H1 (cell line): ENCODE data around the gene RPS5. TPM values are rescaled to one million over a fixed set of nuclear protein-coding genes. Genes with fewer than 3 reads are reported as not detected.

Experiments
- CTCF ChIA-PET: fragments of 300-600 bp; sonication (Branson Sonifier 250); formaldehyde crosslinking; loops from one replicate; lab custom pipeline; 2021; ENCODE audit not compliant: partially characterized antibody; lab: Charles Lee
- POLR2A ChIA-PET: fragments of 300-600 bp; sonication (Branson Sonifier 250); formaldehyde crosslinking; loops from one replicate; lab custom pipeline; 2021; ENCODE audit warnings: inconsistent platforms; ENCODE audit not compliant: partially characterized antibody; lab: Charles Lee
- DNase-seq, 2 experiments: peaks; one replicate each; pipeline versions ENCODE4 v3.0.0 to v3.0.0-alpha.2; 2010 to 2022; ENCODE audit warnings: low spot score in 2 of 2, low read depth in 1 of 2, mixed read lengths in 1 of 2
- FAIRE-seq: peaks from 2 replicates; lab custom pipeline; 2011; peaks lifted over from hg19 to GRCh38; lab: Jason Lieb, UNC
- H2AFZ ChIP-seq: 2 replicates; pipeline ENCODE4 v1.8.1; 2012; ENCODE audit warnings: low read length, inconsistent platforms
- H2AK5ac ChIP-seq: 2 replicates; pipeline ENCODE4 v1.6.1; 2013; ENCODE audit warnings: low read depth, low read length
- H2BK120ac ChIP-seq: replicated peaks from 2 replicates; pipeline ENCODE3; 2013; ENCODE audit warnings: low read depth, low read length, inconsistent platforms
- H2BK12ac ChIP-seq: 2 replicates; pipeline ENCODE4 v1.6.1; 2013; ENCODE audit warnings: low read depth, low read length
- H2BK15ac ChIP-seq: 2 replicates; pipeline ENCODE4 v1.6.1; 2013; ENCODE audit warnings: low read length
- H2BK20ac ChIP-seq: 2 replicates; pipeline ENCODE4 v1.6.1; 2013; ENCODE audit warnings: low read length
- H2BK5ac ChIP-seq: 2 replicates; pipeline ENCODE4 v1.6.1; 2013; ENCODE audit warnings: low read depth, low read length
- H3K14ac ChIP-seq: 2 replicates; pipeline ENCODE4 v1.6.1; 2013; ENCODE audit warnings: inconsistent platforms; ENCODE audit not compliant: insufficient read length
- H3K18ac ChIP-seq: 2 replicates; pipeline ENCODE4 v1.6.1; 2013; ENCODE audit warnings: low read length; ENCODE audit errors: extremely low read depth
- H3K23ac ChIP-seq: 2 replicates; pipeline ENCODE4 v1.6.1; 2013; ENCODE audit warnings: inconsistent platforms; ENCODE audit not compliant: insufficient read length
- H3K23me2 ChIP-seq: 2 replicates; pipeline ENCODE4 v1.6.1; 2013; ENCODE audit warnings: low read depth, low read length
- H3K27ac ChIP-seq: 2 replicates; pipeline ENCODE4 v1.6.1; 2011; ENCODE audit warnings: low read depth, low read length, inconsistent platforms
- H3K27me3 ChIP-seq, 4 experiments: replicated peaks in 1 of 4; 1 replicate in 1 of 4; 2 replicates in 3 of 4; pipeline versions ENCODE4 v1.6.1 to v1.8.1; 2011 to 2013; ENCODE audit warnings: low read length in 3 of 4, mild to moderate bottlenecking in 3 of 4, inconsistent platforms in 2 of 4, mixed read lengths in 2 of 4, moderate library complexity in 1 of 4; ENCODE audit not compliant: control insufficient read depth in 3 of 4, insufficient read depth in 3 of 4; ENCODE audit errors: extremely low read depth in 1 of 4
- H3K36me3 ChIP-seq, 4 experiments: 2 replicates each; pipeline versions ENCODE4 v1.6.1 to v1.8.1; 2011 to 2013; ENCODE audit warnings: mild to moderate bottlenecking in 4 of 4, low read length in 3 of 4, moderate library complexity in 2 of 4, control low read depth in 1 of 4, inconsistent platforms in 1 of 4; ENCODE audit not compliant: insufficient read depth in 4 of 4, control insufficient read depth in 2 of 4
- H3K4ac ChIP-seq: replicated peaks from 2 replicates; pipeline ENCODE3; 2013; ENCODE audit warnings: low read length, low read depth, mixed read lengths, inconsistent platforms; ENCODE audit not compliant: insufficient read length
- H3K4me1 ChIP-seq, 4 experiments: replicated peaks in 1 of 4; 1 replicate in 1 of 4; 2 replicates in 3 of 4; pipeline versions ENCODE4 v1.6.1 to v1.8.1; 2011 to 2013; ENCODE audit warnings: low read length in 3 of 4, inconsistent platforms in 2 of 4, mixed read lengths in 1 of 4; ENCODE audit not compliant: insufficient read depth in 4 of 4, control insufficient read depth in 3 of 4
- H3K4me2 ChIP-seq, 2 experiments: 2 replicates each; pipeline versions ENCODE4 v1.6.1 to v1.8.1; 2011 to 2013; ENCODE audit warnings: low read depth in 2 of 2, low read length in 2 of 2, control low read depth in 1 of 2, inconsistent platforms in 1 of 2, mild to moderate bottlenecking in 1 of 2; ENCODE audit not compliant: insufficient read depth in 1 of 2
- H3K4me3 ChIP-seq, 4 experiments: fragments of 200-600, 300-600 bp in 1 of 4; sonication (generic), shearing (Covaris generic), sonication (Bioruptor Twin) in 1 of 4; 2 replicates each; pipeline versions ENCODE4 v1.5.1 to v1.8.1; 2011 to 2016; ENCODE audit warnings: low read length in 4 of 4, low read depth in 3 of 4, control low read depth in 2 of 4, inconsistent platforms in 2 of 4, mild to moderate bottlenecking in 2 of 4, mixed read lengths in 1 of 4, moderate library complexity in 1 of 4; ENCODE audit not compliant: insufficient read depth in 2 of 4; ENCODE audit errors: extremely low read depth in 1 of 4
- H3K56ac ChIP-seq: replicated peaks from 2 replicates; pipeline ENCODE3; 2013; ENCODE audit warnings: low read depth, mild to moderate bottlenecking, mixed read lengths, low read length, inconsistent platforms; ENCODE audit not compliant: insufficient read length
- H3K79me1 ChIP-seq: 2 replicates; pipeline ENCODE4 v1.6.1; 2013; ENCODE audit warnings: low read depth, low read length, control low read depth
- H3K79me2 ChIP-seq, 2 experiments: 2 replicates each; pipeline versions ENCODE4 v1.6.1 to v1.8.1; 2012 to 2013; ENCODE audit warnings: low read length in 2 of 2, mild to moderate bottlenecking in 2 of 2, inconsistent platforms in 1 of 2; ENCODE audit not compliant: insufficient read depth in 2 of 2, control insufficient read depth in 1 of 2
- H3K9ac ChIP-seq, 4 experiments: replicated peaks in 1 of 4; 1 replicate in 1 of 4; 2 replicates in 3 of 4; pipeline versions ENCODE4 v1.6.1 to v1.8.1; 2011 to 2013; ENCODE audit warnings: low read depth in 3 of 4, low read length in 3 of 4, control low read depth in 2 of 4, mild to moderate bottlenecking in 2 of 4, moderate library complexity in 2 of 4, inconsistent platforms in 1 of 4; ENCODE audit errors: extremely low read depth in 1 of 4
- H3K9me3 ChIP-seq, 2 experiments: 2 replicates each; pipeline versions ENCODE4 v1.6.1 to v1.8.1; 2012 to 2013; ENCODE audit warnings: mild to moderate bottlenecking in 2 of 2, moderate library complexity in 2 of 2, control low read depth in 1 of 2, inconsistent platforms in 1 of 2, low read depth in 1 of 2, low read length in 1 of 2, mixed read lengths in 1 of 2; ENCODE audit not compliant: insufficient read depth in 2 of 2
- H4K20me1 ChIP-seq, 2 experiments: replicated peaks in 1 of 2; 2 replicates each; pipeline versions ENCODE3 to v1.8.1; 2011 to 2013; ENCODE audit warnings: inconsistent platforms in 2 of 2, low read length in 2 of 2, mild to moderate bottlenecking in 1 of 2; ENCODE audit not compliant: insufficient read depth in 2 of 2, control insufficient read depth in 1 of 2
- H4K5ac ChIP-seq: 2 replicates; pipeline ENCODE4 v1.6.1; 2013; ENCODE audit warnings: low read length, low read depth, mixed read lengths, inconsistent platforms; ENCODE audit not compliant: insufficient read length
- H4K8ac ChIP-seq: 2 replicates; pipeline ENCODE4 v1.8.0; 2013; ENCODE audit warnings: mild to moderate bottlenecking, moderate library complexity, low read length, inconsistent platforms; ENCODE audit not compliant: insufficient read depth; ENCODE audit errors: extremely low read depth
- H4K91ac ChIP-seq: replicated peaks from 2 replicates; pipeline ENCODE3; 2013; ENCODE audit warnings: low read length, mixed read lengths, inconsistent platforms; ENCODE audit not compliant: insufficient read length
- BACH1 ChIP-seq: IDR thresholded peaks from 2 replicates; pipeline ENCODE4 v1.6.1; 2012; ENCODE audit warnings: low read length, improper control_type of control experiment
- CBX8 ChIP-seq: fragments of 300-800, 300-1000 bp; sonication (generic); IDR thresholded peaks from 2 replicates; pipeline ENCODE4 v1.7.1; 2016; ENCODE audit warnings: low read depth, low read length, borderline replicate concordance
- CHD1 ChIP-seq: IDR thresholded peaks from 2 replicates; pipeline ENCODE4 v1.6.1; 2012; ENCODE audit warnings: low read depth, low read length, improper control_type of control experiment
- CHD2 ChIP-seq: IDR thresholded peaks from 2 replicates; pipeline ENCODE4 v1.6.1; 2012; ENCODE audit warnings: low read length, improper control_type of control experiment
- E2F6 ChIP-seq: IDR thresholded peaks from 2 replicates; pipeline ENCODE4 v1.6.1; 2012; ENCODE audit warnings: inconsistent platforms
- EGR1 ChIP-seq: IDR thresholded peaks from 2 replicates; pipeline ENCODE4 v1.6.1; 2011; ENCODE audit warnings: low read depth, low read length, borderline replicate concordance
- EZH2 ChIP-seq: fragments of 200-600 bp; sonication (generic); IDR thresholded peaks from 2 replicates; pipeline ENCODE4 v1.7.1; 2012; ENCODE audit warnings: low read depth, mild to moderate bottlenecking, moderate library complexity, low read length, inconsistent platforms; ENCODE audit not compliant: severe bottlenecking
- JUN ChIP-seq: IDR thresholded peaks from 2 replicates; pipeline ENCODE4 v1.6.1; 2011; ENCODE audit warnings: low read depth, mild to moderate bottlenecking, improper control_type of control experiment, low read length
- MAX ChIP-seq: IDR thresholded peaks from 2 replicates; pipeline ENCODE4 v1.6.1; 2012; ENCODE audit warnings: inconsistent platforms
- SIRT6 ChIP-seq: IDR thresholded peaks from one replicate; pipeline ENCODE4 v1.7.1; 2012; ENCODE audit warnings: low read length, inconsistent platforms
- SIX5 ChIP-seq: IDR thresholded peaks from 2 replicates; pipeline ENCODE4 v1.6.1; 2011; ENCODE audit warnings: mild to moderate bottlenecking, low read depth, low read length
- SRF ChIP-seq: IDR thresholded peaks from 2 replicates; pipeline ENCODE4 v1.6.1; 2011; ENCODE audit warnings: mild to moderate bottlenecking, low read depth, low read length, moderate library complexity
- TAF1 ChIP-seq: IDR thresholded peaks from 2 replicates; pipeline ENCODE4 v1.6.1; 2011; ENCODE audit warnings: mild to moderate bottlenecking, low read depth, low read length
- WGBS, 2 experiments: shearing (Covaris generic) in 1 of 2; methylation state at CpG; one replicate each; pipeline versions ENCODE4 v1.1.6 to v1.1.7; 2013 to 2015; ENCODE audit warnings: low lambda C conversion rate in 2 of 2, mixed read lengths in 2 of 2, inconsistent platforms in 1 of 2, low coverage in 1 of 2, missing lambda C conversion rate in 1 of 2; ENCODE audit not compliant: insufficient replicate concordance in 2 of 2, insufficient coverage in 1 of 2, insufficient read length in 1 of 2; ENCODE audit errors: extremely low coverage in 1 of 2, missing lambda C conversion rate in 1 of 2; 5-methylcytosine and 5-hydroxymethylcytosine counted together
- polyA plus RNA-seq, 7 experiments: library from polyadenylated mRNA; depleted of rRNA in 3 of 7; stranded (reverse) in 5 of 7; unstranded in 2 of 7; fragments of >200 nt in 5 of 7; fragments of 200-250 nt in 2 of 7; gene quantifications; 1 replicate in 5 of 7; 2 replicates in 1 of 7; 4 replicates in 1 of 7; pipeline versions ENCODE4 v1.2.1 to v1.2.3, GENCODE V29; 2011 to 2013; ENCODE audit warnings: missing spikeins in 2 of 7, mixed read lengths in 2 of 7
- total RNA-seq: library from RNA; stranded (reverse); fragmentation: NEBNext Ultra II Directional; extraction: Animal tissue kit (Norgen Biotek cat#: 25700); gene quantifications from 2 replicates; pipeline ENCODE4 v1.2.1, GENCODE V29; 2021

Gene RPS5
- total and polyA plus RNA-seq, 2 of the 8 experiments (the other 6 are each of a cell fraction or from before 2014, with no cell fraction given), result 1,557 to 5,731 TPM

- CTCF ChIA-PET, result interaction anchor here (0.8 to 2.4 kb wide), 7 partner anchors 11 to 84 kb away, joined by 3 to 11 read pairs (median 4); partner anchors contain the start of gene ZNF324B
- no peak overlapping the region for H2AFZ ChIP-seq
- peaks cover 0 to 2% (median 0%) of the 10 kb centered on the region in 4 experiments; a peak in 2 of 8 replicates for H3K36me3 ChIP-seq
- DNase-seq (no peak), FAIRE-seq (no peak)
- WGBS, 2 experiments, result 96% methylated on average over 66 of the region's 106 CpGs; no CpG with 5 or more reads in 1 of the 2 experiments
- no peaks in the 10 kb centered on the region for H3K27me3 ChIP-seq
- H3K79me2 ChIP-seq, result no peaks in the 10 kb centered on the region
- H3K4ac ChIP-seq, result no peak overlapping the region
- H3K56ac ChIP-seq, result no peak overlapping the region
- no peak overlapping the region for H4K8ac ChIP-seq
- H3K18ac ChIP-seq, result no peak overlapping the region
- H3K4me1 ChIP-seq, result no peaks in the 10 kb centered on the region
- no peaks in the 10 kb centered on the region for H3K79me1 ChIP-seq
- H3K9me3 ChIP-seq, result no peaks in the 10 kb centered on the region
- no peak overlapping the region for H2BK120ac ChIP-seq
- no peak overlapping the region for H2BK5ac ChIP-seq
- H2BK20ac ChIP-seq, result no peak overlapping the region
- H3K23me2 ChIP-seq, result peaks cover under 1% of the 10 kb centered on the region; the same call in 1 of the 2 replicates
- H3K14ac ChIP-seq, result no peak overlapping the region
- POLR2A ChIA-PET, result interaction anchor here (2.1 to 7.6 kb wide), 2 partner anchors 8 to 19 kb away, joined by 8 to 94 read pairs; partner anchors contain the start of gene RPS5
- H4K20me1 ChIP-seq, result peaks cover 0 to 3% of the 10 kb centered on the region in 2 experiments
- no peak overlapping the region for H3K4me3 ChIP-seq
- H3K23ac ChIP-seq, result no peak overlapping the region
- no peak overlapping the region for H2BK12ac ChIP-seq
- H4K91ac ChIP-seq, result no peak overlapping the region
- H3K9ac ChIP-seq, result no peak overlapping the region; a peak in 1 of 7 replicates
- no peak overlapping the region for H3K27ac ChIP-seq
- no peak overlapping the region for H2AK5ac ChIP-seq
- no peak overlapping the region for H2BK15ac ChIP-seq
- no peak overlapping the region for H4K5ac ChIP-seq
- no peak overlapping the region for H3K4me2 ChIP-seq
- TF ChIP-seq CHD1, result no peak
- TF ChIP-seq SRF, result no peak
- no peak for TF ChIP-seq CHD2
- no peak for TF ChIP-seq JUN
- TF ChIP-seq EZH2, result no peak
- no peak for TF ChIP-seq SIRT6
- TF ChIP-seq E2F6, result no peak
- TF ChIP-seq MAX, result no peak
- no peak for TF ChIP-seq TAF1
- TF ChIP-seq BACH1, result no peak
- no peak for TF ChIP-seq CBX8
- TF ChIP-seq EGR1, result no peak
- no peak for TF ChIP-seq SIX5
Measured at GRCh38 chr19:58367698-58368454, 19.2 kb upstream of the RPS5 start.
